Activated T-cell treated with anti-CD3 and anti-CD28 coated beads for 4 hours (primary cell): Measurements from ENCODE around the gene IL17C.
"Not testable (repeated sequence)": the region's sequence is repeated elsewhere in the genome, so short reads cannot be mapped to it uniquely, and the experiment has no call there.

Experiments used
- DNase-seq: peaks from one replicate; pipeline ENCODE4 v3.0.0-alpha.2; 2020

Gene IL17C

GRCh38 chr16:88638323-88639230, at the start of gene IL17C:
Gene IL17C, plus strand, starts transcription at chr16:88638572. Its CDS starts 70 bp downstream, at chr16:88638642.
- DNase-seq = no peak

GRCh38 chr16:88588754-88589153, 49.6 kb upstream of the IL17C start:
- no peak for DNase-seq

GRCh38 chr16:88589441-88589840, 48.9 kb upstream of the IL17C start:
- DNase-seq = no peak

GRCh38 chr16:88591577-88592021, 46.8 kb upstream of the IL17C start:
- DNase-seq = peak; percentile 17

- no peak for DNase-seq
Measured at GRCh38 chr16:88593061-88593460, 45.3 kb upstream of the IL17C start.

- no peak for DNase-seq
Measured at GRCh38 chr16:88593489-88593888, 44.9 kb upstream of the IL17C start.

- no peak for DNase-seq
Measured at GRCh38 chr16:88593910-88594309, 44.5 kb upstream of the IL17C start.

GRCh38 chr16:88595101-88595500, 43.3 kb upstream of the IL17C start:
- no peak for DNase-seq

GRCh38 chr16:88595921-88596320, 42.5 kb upstream of the IL17C start:
- DNase-seq = no peak

- DNase-seq = no peak
Measured at GRCh38 chr16:88596483-88596882, 41.9 kb upstream of the IL17C start.

- no peak for DNase-seq
Measured at GRCh38 chr16:88597856-88598491, 40.4 kb upstream of the IL17C start.

- no peak for DNase-seq
Measured at GRCh38 chr16:88599092-88599733, 39.2 kb upstream of the IL17C start.

- DNase-seq = no peak
Measured at GRCh38 chr16:88599825-88600538, 38.4 kb upstream of the IL17C start.

- DNase-seq = no peak
Measured at GRCh38 chr16:88600539-88600896, 37.9 kb upstream of the IL17C start.

- DNase-seq = no peak
Measured at GRCh38 chr16:88601313-88602036, 36.9 kb upstream of the IL17C start.

- DNase-seq = no peak
Measured at GRCh38 chr16:88602091-88602490, 36.3 kb upstream of the IL17C start.

- DNase-seq = no peak
Measured at GRCh38 chr16:88605186-88606147, 32.9 kb upstream of the IL17C start.

GRCh38 chr16:88606148-88606757, 32.1 kb upstream of the IL17C start:
- DNase-seq = no peak

GRCh38 chr16:88608076-88608475, 30.3 kb upstream of the IL17C start:
- DNase-seq = no peak

GRCh38 chr16:88609426-88609825, 28.9 kb upstream of the IL17C start:
- not testable (repeated sequence) for DNase-seq

- DNase-seq = no peak
Measured at GRCh38 chr16:88610080-88610479, 28.3 kb upstream of the IL17C start.
